Measurements from ENCODE around the gene APBA2. TPM values are rescaled to one million over a fixed set of nuclear protein-coding genes. Genes with fewer than 3 reads are reported as not detected.

The APBA2 gene
- total and polyA plus RNA-seq, 3 donors from 2014 or later = 18.5 to 37.7 (median 29.5) TPM

DNA sequence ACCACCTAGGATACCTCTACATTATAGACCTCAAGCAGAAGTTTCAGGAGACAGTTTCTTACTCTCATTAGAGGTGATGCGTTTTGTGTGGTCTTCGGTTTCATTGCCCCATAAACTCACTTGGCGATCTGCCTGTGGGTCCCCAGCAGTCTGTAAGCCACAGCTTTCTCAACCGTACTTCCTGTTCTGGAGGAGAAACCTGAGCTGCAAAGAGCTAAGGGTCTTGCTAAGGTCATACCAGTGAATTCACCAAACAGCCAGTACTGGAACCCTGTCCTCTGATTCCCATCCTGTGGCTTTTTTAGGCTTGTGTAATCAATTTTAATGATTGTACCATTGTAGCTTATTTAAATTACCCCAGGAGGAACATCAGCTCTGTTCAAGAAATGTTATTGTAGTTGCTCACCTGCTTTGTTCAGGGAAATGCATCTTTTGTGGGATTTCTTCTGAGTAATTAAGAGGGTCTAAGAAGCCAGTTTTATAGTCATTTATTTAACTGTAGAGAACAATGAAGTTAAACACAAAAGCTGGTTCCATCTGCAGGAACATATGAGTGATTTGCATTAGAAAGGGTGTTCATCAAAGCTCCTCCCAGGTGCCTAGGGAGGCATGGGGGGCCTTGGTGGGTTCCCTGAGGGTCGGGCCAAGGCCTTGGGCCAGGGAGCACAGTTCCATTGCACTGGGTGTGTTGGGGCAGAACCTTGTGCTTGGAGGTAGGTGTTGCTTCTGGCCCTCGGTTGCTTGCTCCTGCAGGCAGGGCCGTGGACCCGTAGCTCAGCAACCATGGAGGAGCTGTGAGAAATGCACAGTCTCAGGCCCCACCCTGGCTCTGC is 69.6 kb downstream of the APBA2 start:
- DNase-seq = no peak
- H3K9me3 ChIP-seq = no peaks in the 10 kb centered on the region
- intact Hi-C loops (cut with DNase I; ENCODE audit: low total_unique reads) = no loop called here
- H3K36me3 ChIP-seq (ENCODE audit: low read depth, missing control alignments) = no peaks in the 10 kb centered on the region
- WGBS, 2 donors = 70 to 76% methylated on average over 5 to 8 of the region's 8 CpGs
- no peaks in the 10 kb centered on the region for H3K27me3 ChIP-seq
- H3K4me3 ChIP-seq = no peak overlapping the region
- H3K4me1 ChIP-seq = no peaks in the 10 kb centered on the region
- TF ChIP-seq, protein P1, sequence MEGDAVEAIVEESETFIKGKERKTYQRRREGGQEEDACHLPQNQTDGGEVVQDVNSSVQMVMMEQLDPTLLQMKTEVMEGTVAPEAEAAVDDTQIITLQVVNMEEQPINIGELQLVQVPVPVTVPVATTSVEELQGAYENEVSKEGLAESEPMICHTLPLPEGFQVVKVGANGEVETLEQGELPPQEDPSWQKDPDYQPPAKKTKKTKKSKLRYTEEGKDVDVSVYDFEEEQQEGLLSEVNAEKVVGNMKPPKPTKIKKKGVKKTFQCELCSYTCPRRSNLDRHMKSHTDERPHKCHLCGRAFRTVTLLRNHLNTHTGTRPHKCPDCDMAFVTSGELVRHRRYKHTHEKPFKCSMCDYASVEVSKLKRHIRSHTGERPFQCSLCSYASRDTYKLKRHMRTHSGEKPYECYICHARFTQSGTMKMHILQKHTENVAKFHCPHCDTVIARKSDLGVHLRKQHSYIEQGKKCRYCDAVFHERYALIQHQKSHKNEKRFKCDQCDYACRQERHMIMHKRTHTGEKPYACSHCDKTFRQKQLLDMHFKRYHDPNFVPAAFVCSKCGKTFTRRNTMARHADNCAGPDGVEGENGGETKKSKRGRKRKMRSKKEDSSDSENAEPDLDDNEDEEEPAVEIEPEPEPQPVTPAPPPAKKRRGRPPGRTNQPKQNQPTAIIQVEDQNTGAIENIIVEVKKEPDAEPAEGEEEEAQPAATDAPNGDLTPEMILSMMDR (IDR thresholded peaks at IDR 0.05) = no peak
- TF ChIP-seq POLR2A (IDR thresholded peaks at IDR 0.05) = no peak
- no peak overlapping the region for H3K27ac ChIP-seq

DNA sequence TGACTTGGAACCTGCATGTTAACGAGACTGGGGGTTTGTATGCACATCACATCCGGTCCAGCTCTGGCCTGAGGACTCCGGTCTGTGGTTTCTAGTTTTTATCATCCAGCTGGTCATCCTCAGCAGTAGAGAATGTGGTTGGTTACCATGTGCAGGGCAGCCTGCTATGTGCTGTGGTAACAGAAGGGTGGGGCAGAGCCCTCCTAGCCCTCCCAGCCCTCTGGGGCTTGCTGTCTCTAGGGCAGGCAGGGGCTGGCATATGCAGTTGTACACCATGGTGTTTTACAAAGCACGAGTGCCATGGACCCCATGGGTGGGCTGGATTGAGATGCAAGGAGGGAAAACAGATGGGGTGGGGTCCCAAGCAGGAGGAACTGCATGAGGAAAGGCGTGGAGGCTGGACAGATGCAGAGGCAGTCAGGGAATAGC is 70.2 kb downstream of the APBA2 start:
- Histone ChIP-seq H3K4me1 (no peaks in the 10 kb centered on the region), H3K36me3 (ENCODE audit: low read depth, missing control alignments) (no peaks in the 10 kb centered on the region), H3K27ac (no peak overlapping the region), H3K4me3 (no peak overlapping the region), H3K27me3 (no peaks in the 10 kb centered on the region), H3K9me3 (no peaks in the 10 kb centered on the region)
- no peak for DNase-seq
- intact Hi-C loops (cut with DNase I; ENCODE audit: low total_unique reads) = no loop called here
- 77 to 90% methylated on average over 2 to 5 of the region's 5 CpGs for WGBS, 2 donors
- no peak for TF ChIP-seq POLR2A (IDR thresholded peaks at IDR 0.05)
- TF ChIP-seq, protein P1 (IDR thresholded peaks at IDR 0.05) = no peak

DNA sequence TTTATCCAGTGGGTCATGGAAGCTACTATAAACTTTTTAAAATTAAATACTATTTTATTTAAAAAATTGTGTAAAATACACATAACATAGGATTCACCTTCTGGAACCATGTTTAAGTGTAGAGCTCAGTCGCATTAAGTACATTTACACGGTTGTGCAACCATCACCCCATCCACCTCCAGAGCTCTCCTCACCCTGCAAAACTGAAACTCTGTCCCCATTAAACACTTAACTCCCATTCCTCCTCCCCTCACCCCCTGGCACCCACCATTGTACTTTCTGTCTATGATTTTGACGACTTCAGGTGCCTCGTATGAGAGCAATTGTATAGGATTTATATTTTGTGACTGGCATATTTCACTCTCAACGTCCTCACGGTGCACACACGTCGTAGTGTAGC is 70.7 kb downstream of the APBA2 start:
- intact Hi-C loops (cut with DNase I; ENCODE audit: low total_unique reads) = no loop called here
- WGBS, 2 donors = 95 to 98% methylated on average over 8 of the region's 8 CpGs

DNA sequence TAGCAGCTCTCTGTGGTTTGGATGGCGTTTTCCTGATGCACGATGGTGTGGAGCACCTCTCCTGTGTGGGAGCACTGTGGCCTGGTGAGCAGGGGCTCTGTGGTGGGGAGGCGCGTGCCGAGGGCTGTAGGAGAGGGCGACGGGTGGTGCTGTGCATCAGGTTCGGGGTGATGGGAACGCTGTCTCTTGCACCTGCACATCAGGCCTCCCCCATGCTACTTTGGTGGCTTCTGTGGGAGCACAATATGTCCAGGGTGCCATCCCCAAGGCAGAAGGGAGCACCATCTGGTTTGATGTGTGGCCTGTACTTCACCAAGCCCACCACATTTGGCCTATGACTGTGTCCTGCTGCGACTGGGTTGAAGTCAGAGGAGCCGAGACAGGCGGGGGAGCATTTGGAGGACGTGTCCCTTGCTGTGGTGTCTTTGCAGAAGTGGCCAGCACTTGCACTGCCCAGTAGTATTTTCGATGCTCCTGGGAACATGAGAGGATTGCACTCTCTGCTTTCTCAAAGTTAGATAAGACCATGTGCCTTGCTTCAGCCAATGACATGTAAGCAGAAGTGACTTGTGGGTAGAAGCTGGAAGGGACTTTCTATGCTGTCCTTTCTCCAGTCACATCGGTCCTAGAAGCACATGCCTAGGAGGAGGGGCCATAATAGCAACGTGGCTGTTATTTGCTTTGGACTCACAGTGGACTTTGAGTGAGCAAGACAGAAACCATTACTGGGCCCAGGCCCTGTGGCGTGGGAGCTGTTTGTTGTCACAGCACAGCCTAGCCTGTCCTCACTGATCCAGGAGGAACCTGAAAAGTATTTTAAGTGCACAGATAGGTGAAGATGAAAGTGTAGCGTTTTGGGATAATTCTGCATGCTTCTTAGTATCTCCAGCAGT is 72.1 kb downstream of the APBA2 start:
- Histone ChIP-seq H3K36me3 (ENCODE audit: low read depth, missing control alignments) (no peaks in the 10 kb centered on the region), H3K27ac (no peak overlapping the region), H3K27me3 (no peaks in the 10 kb centered on the region), H3K4me3 (no peak overlapping the region), H3K4me1 (no peaks in the 10 kb centered on the region), H3K9me3 (no peaks in the 10 kb centered on the region)
- 93 to 95% methylated on average over 18 of the region's 18 CpGs for WGBS, 2 donors
- intact Hi-C loops (cut with DNase I; ENCODE audit: low total_unique reads) = no loop called here
- no peak for TF ChIP-seq POLR2A (IDR thresholded peaks at IDR 0.05)
- DNase-seq = no peak

More for the DNA sequence above, 70.7 kb downstream of the APBA2 start:
- TF ChIP-seq POLR2A (IDR thresholded peaks at IDR 0.05) = no peak
- TF ChIP-seq, protein P1 (IDR thresholded peaks at IDR 0.05) = no peak
- Histone ChIP-seq H3K27ac (no peak overlapping the region), H3K9me3 (no peaks in the 10 kb centered on the region), H3K4me3 (no peak overlapping the region), H3K27me3 (no peaks in the 10 kb centered on the region), H3K4me1 (no peaks in the 10 kb centered on the region), H3K36me3 (ENCODE audit: low read depth, missing control alignments) (no peaks in the 10 kb centered on the region)
- DNase-seq = no peak

DNA sequence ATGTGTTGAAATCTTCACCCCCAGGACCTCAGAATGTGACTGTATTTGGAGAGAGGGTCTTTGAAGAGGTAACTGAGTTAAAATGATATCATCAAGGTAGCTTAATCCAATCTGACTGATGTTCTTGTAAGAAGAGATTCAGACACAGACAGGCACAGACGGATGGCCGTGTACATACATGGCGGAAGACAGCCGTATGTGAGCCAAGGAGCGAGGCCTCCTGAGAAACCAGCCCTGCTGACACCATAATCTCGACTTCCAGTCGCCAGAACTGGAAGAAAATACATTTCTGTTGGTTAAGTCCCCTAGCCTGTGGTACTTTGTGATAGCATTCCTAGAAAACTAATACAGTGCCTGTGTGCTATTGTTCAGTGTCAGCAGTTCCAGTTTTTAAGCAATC is 73.6 kb downstream of the APBA2 start:
- H3K9me3 ChIP-seq = no peaks in the 10 kb centered on the region
- intact Hi-C loops (cut with DNase I; ENCODE audit: low total_unique reads) = no loop called here
- DNase-seq = no peak
- H3K27ac ChIP-seq = no peak overlapping the region
- H3K27me3 ChIP-seq = no peaks in the 10 kb centered on the region
- no peaks in the 10 kb centered on the region for H3K4me1 ChIP-seq
- H3K4me3 ChIP-seq = no peak overlapping the region
- H3K36me3 ChIP-seq (ENCODE audit: low read depth, missing control alignments) = no peaks in the 10 kb centered on the region
- TF ChIP-seq POLR2A (IDR thresholded peaks at IDR 0.05) = no peak
- TF ChIP-seq, protein P1 (IDR thresholded peaks at IDR 0.05) = no peak
- WGBS, 2 donors = 91 to 96% methylated on average over 7 of the region's 7 CpGs
